PFSK-1 (cell line): ENCODE data around the gene RIC3.

Experiments
- FOXP2 ChIP-seq: optimal IDR thresholded peaks from 2 replicates; pipeline ENCODE3; 2011; ENCODE audit warnings: borderline replicate concordance, control low read depth, inconsistent platforms; ENCODE audit not compliant: insufficient read depth; ENCODE audit errors: extremely low read length, extremely low read depth
- POLR2AphosphoS5 ChIP-seq: IDR thresholded peaks from 2 replicates; pipeline ENCODE4 v1.6.1; 2012; ENCODE audit warnings: low read depth, mild to moderate bottlenecking, control low read depth, low read length, moderate library complexity
- SIN3A ChIP-seq: IDR thresholded peaks from 2 replicates; pipeline ENCODE4 v1.6.1; 2012; ENCODE audit warnings: mild to moderate bottlenecking, low read length, moderate library complexity, borderline replicate concordance; ENCODE audit not compliant: insufficient read depth
- TAF1 ChIP-seq: IDR thresholded peaks from 2 replicates; pipeline ENCODE4 v1.6.1; 2012; ENCODE audit warnings: low read length, control low read depth, borderline replicate concordance; ENCODE audit not compliant: insufficient read depth
- TF ChIP-seq, protein P1 (sequence below), 2 experiments: IDR thresholded peaks; 2 replicates each; pipeline versions ENCODE4 v1.6.1 to v1.8.0; 2011 to 2012; ENCODE audit warnings: low read depth in 2 of 2, low read length in 2 of 2, control low read depth in 1 of 2, inconsistent platforms in 1 of 2, mild to moderate bottlenecking in 1 of 2, moderate library complexity in 1 of 2; ENCODE audit not compliant: insufficient read depth in 1 of 2

Gene RIC3

DNA sequence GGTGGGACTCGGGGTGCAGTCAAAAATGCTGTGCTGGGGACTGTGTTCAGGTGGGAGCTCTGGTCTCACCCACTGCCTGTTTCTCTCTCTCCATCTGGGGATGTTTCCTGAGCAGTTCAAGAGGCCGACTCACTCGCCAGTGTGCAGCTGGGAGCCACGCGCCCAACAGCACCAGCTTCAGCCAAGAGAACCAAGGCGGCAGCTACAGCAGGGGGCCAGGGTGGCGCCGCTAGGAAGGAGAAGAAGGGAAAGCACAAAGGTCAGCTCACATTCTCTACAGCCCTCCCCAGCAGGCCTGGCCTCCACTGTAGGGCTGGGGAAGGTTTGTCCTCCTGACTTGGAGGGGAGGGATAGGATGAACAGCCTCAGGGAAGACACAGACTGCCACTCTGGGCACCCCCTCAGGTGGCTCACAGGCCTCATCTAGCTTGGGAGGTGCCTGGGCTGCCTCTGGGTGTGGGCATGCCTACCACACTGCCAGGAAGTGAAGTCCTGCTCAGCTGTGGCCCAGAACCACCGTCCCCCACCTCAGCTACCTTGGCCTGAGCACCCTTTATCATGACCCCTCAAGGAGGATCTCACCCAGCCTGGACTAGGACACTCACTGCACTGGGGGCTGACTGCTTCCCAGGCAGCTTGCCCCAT, 74.8 kb downstream of the RIC3 start:
- TF ChIP-seq, protein P1, sequence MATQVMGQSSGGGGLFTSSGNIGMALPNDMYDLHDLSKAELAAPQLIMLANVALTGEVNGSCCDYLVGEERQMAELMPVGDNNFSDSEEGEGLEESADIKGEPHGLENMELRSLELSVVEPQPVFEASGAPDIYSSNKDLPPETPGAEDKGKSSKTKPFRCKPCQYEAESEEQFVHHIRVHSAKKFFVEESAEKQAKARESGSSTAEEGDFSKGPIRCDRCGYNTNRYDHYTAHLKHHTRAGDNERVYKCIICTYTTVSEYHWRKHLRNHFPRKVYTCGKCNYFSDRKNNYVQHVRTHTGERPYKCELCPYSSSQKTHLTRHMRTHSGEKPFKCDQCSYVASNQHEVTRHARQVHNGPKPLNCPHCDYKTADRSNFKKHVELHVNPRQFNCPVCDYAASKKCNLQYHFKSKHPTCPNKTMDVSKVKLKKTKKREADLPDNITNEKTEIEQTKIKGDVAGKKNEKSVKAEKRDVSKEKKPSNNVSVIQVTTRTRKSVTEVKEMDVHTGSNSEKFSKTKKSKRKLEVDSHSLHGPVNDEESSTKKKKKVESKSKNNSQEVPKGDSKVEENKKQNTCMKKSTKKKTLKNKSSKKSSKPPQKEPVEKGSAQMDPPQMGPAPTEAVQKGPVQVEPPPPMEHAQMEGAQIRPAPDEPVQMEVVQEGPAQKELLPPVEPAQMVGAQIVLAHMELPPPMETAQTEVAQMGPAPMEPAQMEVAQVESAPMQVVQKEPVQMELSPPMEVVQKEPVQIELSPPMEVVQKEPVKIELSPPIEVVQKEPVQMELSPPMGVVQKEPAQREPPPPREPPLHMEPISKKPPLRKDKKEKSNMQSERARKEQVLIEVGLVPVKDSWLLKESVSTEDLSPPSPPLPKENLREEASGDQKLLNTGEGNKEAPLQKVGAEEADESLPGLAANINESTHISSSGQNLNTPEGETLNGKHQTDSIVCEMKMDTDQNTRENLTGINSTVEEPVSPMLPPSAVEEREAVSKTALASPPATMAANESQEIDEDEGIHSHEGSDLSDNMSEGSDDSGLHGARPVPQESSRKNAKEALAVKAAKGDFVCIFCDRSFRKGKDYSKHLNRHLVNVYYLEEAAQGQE (IDR thresholded peaks at IDR 0.05; ENCODE audit: insufficient read depth in 1 of 2, low read depth in 2 of 2, low read length in 2 of 2) = no peak
- no peak for TF ChIP-seq POLR2AphosphoS5
- no peak for TF ChIP-seq TAF1
- no peak for TF ChIP-seq SIN3A
- TF ChIP-seq FOXP2 = no peak

DNA sequence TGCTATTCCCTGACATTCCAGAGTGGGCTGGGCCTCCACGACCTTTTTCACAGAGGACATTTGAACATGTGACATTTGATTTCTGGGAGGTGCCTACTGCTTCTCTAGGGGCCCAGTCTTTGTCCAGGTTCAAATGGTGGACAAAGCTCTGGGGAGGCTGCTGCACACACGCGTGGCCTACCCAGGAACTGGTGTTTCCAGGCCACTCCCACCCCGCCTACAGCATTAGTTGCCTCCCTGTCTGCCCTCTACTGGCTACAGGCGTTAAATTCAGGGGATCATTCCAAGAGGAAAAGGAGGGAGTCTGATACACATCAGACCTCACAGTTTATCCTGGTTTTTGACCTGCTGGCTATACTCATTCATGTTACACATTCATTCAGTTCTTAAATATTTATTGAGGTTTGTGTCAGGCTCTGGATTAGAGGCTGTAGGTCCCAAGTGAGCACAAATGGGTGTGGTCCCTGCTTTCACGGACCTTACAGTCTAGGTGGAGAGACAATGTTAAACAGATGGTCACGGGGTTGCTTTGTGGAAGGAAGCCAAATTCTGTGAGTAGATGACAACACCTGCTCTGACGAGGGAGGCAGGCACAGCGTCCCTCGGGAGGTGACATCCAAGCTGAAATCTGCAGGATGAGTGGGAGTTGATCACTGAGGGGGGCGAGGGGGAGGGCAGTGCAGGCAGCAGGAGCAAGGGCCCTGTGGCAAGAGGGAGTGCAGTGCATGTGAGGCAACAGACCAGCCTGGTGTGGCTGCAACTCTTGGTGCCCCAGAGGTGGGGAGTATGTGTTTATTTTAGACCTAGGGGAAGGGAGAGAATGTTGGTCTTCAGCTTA, 76.0 kb downstream of the RIC3 start:
- TF ChIP-seq POLR2AphosphoS5 (no peak), TAF1 (no peak), SIN3A (no peak), FOXP2 (no peak)
- TF ChIP-seq, protein P1 (IDR thresholded peaks at IDR 0.05; ENCODE audit: insufficient read depth in 1 of 2, low read depth in 2 of 2, low read length in 2 of 2) = no peak

DNA sequence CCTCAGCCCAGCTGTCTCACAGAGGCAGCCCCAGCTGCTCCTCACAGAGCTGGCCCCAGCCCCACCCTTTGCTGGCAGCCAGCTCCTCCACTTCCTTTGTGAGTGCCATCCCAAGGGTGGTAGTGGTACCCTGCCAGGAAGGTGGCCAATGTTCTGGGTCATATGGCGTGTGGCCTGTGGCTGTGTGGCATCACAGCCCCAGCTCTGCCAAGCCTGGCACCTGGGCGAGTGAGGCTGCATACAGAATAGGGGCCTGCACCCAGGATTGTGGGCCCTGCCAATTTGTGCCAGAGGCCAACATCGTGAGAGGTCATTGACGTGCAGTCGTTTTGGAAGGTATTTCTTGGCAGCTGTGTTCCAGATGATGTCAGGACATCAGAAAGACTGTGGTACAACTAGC, 77.1 kb downstream of the RIC3 start:
- TF ChIP-seq POLR2AphosphoS5 (no peak), SIN3A (no peak), FOXP2 (no peak)

DNA sequence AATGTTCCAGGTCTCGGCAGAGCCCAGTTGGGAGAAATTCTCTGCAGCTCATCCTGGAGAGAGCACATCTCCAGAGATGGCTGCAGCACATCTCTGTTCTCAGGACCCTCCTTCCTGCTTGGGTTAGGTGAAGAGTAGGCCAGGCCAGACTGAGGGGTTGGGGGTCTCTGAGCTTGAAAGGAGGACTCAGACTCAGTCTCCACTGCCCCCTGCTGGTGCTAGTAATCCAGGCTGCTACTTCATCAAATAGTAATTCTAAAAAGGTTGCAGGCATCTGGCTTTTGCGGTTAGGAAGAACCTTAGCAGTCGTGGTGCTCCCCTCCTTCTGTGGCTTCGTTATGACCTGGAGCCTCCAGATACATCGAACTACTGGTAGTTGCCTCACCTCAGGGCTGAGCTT, 78.1 kb downstream of the RIC3 start:
- no peak for TF ChIP-seq TAF1

DNA sequence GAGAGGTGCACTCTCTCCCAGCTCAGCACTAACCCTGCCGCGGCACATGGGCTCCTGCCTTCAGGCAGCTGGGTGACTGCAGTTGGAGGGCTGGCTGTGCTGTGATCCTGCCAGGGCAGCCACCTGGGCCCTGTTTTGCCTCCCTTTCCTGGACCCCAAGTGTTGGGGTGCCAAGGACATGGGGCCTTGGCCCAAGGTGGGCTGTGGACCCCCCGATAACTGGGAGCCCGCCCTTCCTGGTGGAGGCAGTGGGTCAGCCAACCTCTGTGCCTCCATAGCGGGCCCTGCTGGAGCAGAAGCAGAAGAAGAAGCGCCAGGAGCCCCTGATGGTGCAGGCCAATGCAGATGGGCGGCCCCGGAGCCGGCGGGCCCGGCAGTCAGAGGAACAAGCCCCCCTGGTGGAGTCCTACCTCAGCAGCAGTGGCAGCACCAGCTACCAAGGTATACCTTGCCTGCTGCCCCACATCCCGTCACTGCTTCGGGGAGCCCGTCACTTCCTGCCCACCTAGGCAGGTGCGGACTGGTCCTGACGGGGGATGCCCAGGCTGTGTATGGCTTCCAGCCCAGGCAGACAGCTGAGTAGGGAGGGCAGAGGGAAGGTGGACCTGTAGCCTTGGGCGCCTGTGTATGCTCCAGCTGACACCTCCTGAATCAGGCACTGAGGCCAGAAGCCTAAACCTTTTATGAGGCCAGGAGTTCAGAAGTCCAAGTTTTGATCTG, 78.9 kb downstream of the RIC3 start:
- TF ChIP-seq, protein P1 (IDR thresholded peaks at IDR 0.05; ENCODE audit: insufficient read depth in 1 of 2, low read depth in 2 of 2, low read length in 2 of 2) = no peak
- TF ChIP-seq TAF1 (no peak), POLR2AphosphoS5 (no peak), FOXP2 (no peak), SIN3A (no peak)

DNA sequence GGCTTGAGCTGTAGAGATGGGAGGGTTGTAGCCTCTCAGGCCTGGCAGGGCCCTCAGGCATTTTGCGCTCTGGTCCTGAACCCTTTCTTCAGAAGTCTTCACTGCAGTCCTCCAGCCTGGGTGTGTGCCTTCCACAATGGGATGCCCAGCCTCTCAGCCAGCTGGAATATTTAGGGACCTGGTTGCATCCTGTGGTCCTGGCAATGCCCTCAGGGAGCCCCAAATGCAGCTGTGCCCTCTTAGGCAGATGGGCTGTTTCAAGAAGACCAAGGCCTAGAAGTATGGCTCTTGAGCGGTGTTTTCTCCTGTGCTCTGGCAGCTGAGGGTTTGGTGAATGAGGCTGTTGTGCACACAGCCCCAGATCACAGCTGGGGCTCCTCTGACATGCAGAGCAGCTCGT, 81.1 kb downstream of the RIC3 start:
- TF ChIP-seq, protein P1 (IDR thresholded peaks at IDR 0.05; ENCODE audit: insufficient read depth in 1 of 2, low read depth in 2 of 2, low read length in 2 of 2) = no peak
- no peak for TF ChIP-seq SIN3A
- TF ChIP-seq TAF1 = no peak
- TF ChIP-seq FOXP2 = no peak
- TF ChIP-seq POLR2AphosphoS5 = no peak
